T47D (cell line): ENCODE data around the gene MAGEA10.
"Not testable (repeated sequence)": the region's sequence is repeated elsewhere in the genome, so short reads cannot be mapped to it uniquely, and the experiment has no call there.

Source experiments
- DNase-seq, 2 experiments: peaks; one replicate each; pipeline versions ENCODE4 v3.0.0 to v3.0.0-alpha.2; 2011 to 2012; ENCODE audit warnings: low read depth in 1 of 2, low spot score in 1 of 2
- JUND ChIP-seq: IDR thresholded peaks from 2 replicates; pipeline ENCODE4 v1.6.1; 2012; ENCODE audit warnings: low read depth
- in situ Hi-C: cut with HindIII; loops from 2 replicates; pipeline ENCODE4 v1.10.0; 2016; ENCODE audit warnings: low sequenced_read_pairs, low pct_unique_long_range_greater_than_20kb

Gene MAGEA10

GRCh38 chrX:152137771-152138387, 498 bp downstream of the MAGEA10 start:
- no peak for TF ChIP-seq JUND
- in situ Hi-C loops, result no loop called here
- no peak for DNase-seq

GRCh38 chrX:152136312-152136711, 2.1 kb downstream of the MAGEA10 start:
- in situ Hi-C loops, result no loop called here
- no peak for DNase-seq
- no peak for TF ChIP-seq JUND

GRCh38 chrX:152131525-152131924, 6.9 kb downstream of the MAGEA10 start:
- in situ Hi-C loops, result no loop called here
- DNase-seq, result no peak
- no peak for TF ChIP-seq JUND

- in situ Hi-C loops, DNase-seq: not testable (repeated sequence)
Observed at GRCh38 chrX:152129069-152129844, 9.1 kb downstream of the MAGEA10 start.

GRCh38 chrX:152117305-152117704, 21.1 kb downstream of the MAGEA10 start:
- in situ Hi-C loops, result no loop called here
- no peak for TF ChIP-seq JUND
- no peak for DNase-seq

GRCh38 chrX:152108527-152108926, 29.9 kb downstream of the MAGEA10 start:
- in situ Hi-C loops, result no loop called here
- DNase-seq, result no peak
- no peak for TF ChIP-seq JUND

DNA sequence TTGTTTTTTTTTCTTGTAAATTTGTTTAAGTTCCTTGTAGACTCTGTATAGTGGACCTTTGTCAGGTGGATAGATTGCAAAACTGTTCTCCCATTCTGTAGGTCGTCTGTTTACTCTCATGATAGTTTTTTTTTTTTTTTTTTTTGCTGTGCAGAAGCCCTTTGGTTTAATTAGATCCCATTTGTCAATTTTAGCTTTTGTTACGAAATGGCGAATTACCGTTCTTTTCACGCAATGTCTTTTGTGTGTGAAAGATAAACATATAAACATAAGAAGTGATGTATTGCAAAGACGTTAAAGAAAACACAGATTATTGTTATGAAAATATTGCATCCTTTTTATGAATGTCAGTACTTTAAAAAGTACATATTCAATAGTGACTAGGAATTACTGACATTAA, 34.5 kb downstream of the MAGEA10 start:
- DNase-seq, result no peak
- in situ Hi-C loops, result no loop called here
- TF ChIP-seq JUND, result no peak

DNA sequence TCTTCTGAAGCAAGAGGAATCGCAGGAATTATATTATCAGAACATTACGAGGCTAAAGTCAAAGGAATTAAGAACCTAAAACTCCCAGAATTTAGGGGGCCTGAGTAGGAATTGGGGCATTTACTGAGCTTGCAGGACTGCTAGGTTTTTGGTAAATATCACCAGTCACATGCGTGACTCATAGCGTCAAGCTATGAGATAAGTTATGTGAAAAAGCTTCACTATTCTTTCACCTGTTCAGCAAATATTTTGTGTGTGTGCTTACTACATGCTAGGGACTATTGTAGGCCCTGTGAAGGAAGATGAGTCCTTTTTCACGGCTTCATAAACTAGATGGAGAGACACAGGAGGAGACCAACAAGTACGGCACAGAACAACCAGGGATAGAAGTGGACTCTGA, 52.2 kb downstream of the MAGEA10 start:
- DNase-seq, result no peak
- no peak for TF ChIP-seq JUND
- in situ Hi-C loops, result no loop called here
